Ectodermal cell (in vitro differentiated cells): Measurements from ENCODE around the gene CCSAP.

Experiments used
- H3K27ac ChIP-seq: 2 replicates; pipeline ENCODE4 v1.7.0; 2013; ENCODE audit warnings: mild to moderate bottlenecking, low read depth, low read length; ENCODE audit not compliant: insufficient read depth, poor library complexity, severe bottlenecking
- H3K27me3 ChIP-seq: 2 replicates; pipeline ENCODE4 v1.7.0; 2013; ENCODE audit warnings: mild to moderate bottlenecking, low read length; ENCODE audit not compliant: insufficient read depth, control insufficient read depth, poor library complexity, severe bottlenecking
- H3K36me3 ChIP-seq: one replicate; pipeline ENCODE4 v1.7.0; 2013; ENCODE audit warnings: low read length; ENCODE audit not compliant: control insufficient read depth, insufficient read depth
- H3K4me1 ChIP-seq: one replicate; pipeline ENCODE4 v1.7.0; 2013; ENCODE audit warnings: low read length; ENCODE audit not compliant: control insufficient read depth, insufficient read depth
- H3K4me3 ChIP-seq: 2 replicates; pipeline ENCODE4 v1.7.0; 2013; ENCODE audit warnings: low read depth, low read length, control low read depth; ENCODE audit not compliant: insufficient read depth
- H3K9me3 ChIP-seq: 2 replicates; pipeline ENCODE4 v1.7.0; 2013; ENCODE audit warnings: mild to moderate bottlenecking, low read length, moderate library complexity; ENCODE audit not compliant: control insufficient read depth
- WGBS, 2 experiments: methylation state at CpG; one replicate each; pipeline ENCODE4 v1.1.7; 2013; ENCODE audit warnings: missing lambda C conversion rate in 2 of 2; 5-methylcytosine and 5-hydroxymethylcytosine counted together

CCSAP gene

DNA sequence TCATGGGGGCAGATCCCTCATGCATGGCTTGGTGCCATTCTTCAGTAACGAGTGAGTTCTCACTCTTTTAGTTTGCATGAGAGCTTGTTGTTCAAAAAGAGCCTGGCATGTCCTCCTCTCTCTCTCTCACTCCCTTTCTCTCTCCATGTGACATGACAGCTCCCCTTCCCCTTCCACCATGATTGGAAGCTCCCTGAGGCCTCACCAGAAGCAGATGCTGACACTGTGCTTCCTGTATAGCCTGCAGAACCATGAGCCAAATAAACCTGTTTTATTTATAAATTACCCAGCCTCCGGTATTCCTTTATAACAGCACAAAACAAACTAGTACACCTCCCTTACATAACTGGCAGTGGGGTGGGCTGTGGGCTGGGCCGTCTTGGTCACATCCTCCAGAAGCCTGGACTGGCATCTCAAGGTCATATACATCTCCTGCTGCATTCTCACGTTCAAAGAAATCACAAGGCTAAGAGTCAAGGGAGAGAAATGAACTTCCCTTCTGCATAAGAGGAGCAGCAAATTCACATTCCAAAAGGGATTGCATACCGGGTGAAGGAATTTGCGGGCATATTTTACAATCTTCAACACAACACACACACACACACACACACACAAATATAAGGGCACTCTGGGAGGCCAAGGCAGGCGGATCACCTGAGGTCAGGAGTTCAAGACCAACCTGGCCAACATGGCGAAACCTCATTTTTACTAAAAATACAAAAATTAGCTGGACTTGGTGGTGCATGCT lies 2.3 kb upstream of the CCSAP start:
- H3K4me1 ChIP-seq: no peaks in the 10 kb centered on the region
- 87 to 92% methylated on average over 8 of the region's 8 CpGs for WGBS, 2 experiments

DNA sequence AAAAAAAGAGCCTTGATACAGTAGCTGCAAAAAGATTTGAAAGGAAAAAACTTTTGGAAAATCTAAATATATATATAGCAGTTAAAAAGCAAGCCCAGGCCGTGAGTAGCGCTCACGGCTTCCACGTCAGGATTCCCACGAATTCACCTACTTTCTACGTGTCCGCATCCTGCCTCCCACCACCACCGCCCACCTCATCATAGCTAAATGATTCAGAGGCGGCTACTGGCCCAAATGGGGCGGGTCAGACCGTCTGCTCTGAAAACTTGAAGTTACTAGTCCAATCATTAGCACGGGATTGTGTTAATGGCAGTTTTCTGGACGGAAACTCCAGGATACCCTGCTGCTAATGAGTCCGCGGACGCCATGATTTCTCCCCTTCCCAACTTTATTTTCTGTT lies 1.3 kb upstream of the CCSAP start:
- Histone ChIP-seq H3K36me3 (no peaks in the 10 kb centered on the region), H3K27ac (no peak overlapping the region), H3K9me3 (no peaks in the 10 kb centered on the region), H3K4me3 (no peak overlapping the region), H3K27me3 (peaks cover 22% of the 10 kb centered on the region), H3K4me1 (no peaks in the 10 kb centered on the region)
- 94% methylated on average over 16 of the region's 16 CpGs for WGBS, 2 experiments

More for the DNA sequence above, 2.3 kb upstream of the CCSAP start:
- Histone ChIP-seq H3K27ac (no peak overlapping the region), H3K4me3 (no peak overlapping the region), H3K27me3 (peaks cover 22% of the 10 kb centered on the region), H3K36me3 (no peaks in the 10 kb centered on the region), H3K9me3 (no peaks in the 10 kb centered on the region)

DNA sequence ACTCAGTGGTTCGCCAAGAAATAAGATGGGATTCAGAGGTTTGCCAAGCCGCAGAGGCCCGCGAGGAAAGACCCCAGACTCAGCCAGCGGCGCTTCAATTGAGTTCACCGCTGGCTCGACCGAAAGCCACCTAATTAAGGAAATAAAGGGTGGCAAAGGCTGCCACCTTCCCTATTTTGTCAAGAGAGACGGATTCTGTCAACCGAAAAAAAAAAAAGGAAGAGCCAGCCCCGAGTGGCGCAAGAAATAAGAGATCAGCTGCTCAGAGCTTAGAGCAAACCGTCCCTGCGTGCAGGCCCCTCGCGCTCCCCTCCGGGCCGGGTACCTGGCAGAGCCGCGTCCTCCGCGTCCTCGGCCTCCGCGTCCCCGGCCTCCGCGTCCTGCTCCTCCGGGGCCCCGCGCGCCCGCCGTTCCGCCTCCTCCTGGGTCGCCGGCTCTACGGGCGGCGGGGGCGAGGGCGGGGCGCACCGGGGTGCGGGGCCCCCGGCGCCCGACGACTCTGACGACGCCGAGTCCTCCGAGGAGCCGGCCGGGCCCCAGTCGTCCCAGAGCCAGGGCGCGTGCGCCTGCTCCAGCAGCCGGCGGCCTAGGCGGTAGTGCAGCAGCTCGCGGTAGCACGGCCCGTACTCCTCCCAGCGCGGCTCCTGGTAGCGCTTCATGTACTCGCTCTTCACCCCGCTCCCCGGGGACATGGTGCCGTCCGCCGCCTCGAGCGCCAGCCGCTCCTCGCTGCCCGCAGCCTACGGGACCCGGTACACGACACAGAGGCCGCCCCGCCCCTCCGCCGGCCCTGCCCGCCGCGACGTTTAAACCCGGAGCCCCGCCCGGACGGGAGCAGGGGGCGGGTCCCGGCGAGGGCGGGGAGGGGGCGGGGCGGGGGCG lies 832 bp downstream of the CCSAP start:
- peaks cover 22% of the 10 kb centered on the region for H3K27me3 ChIP-seq
- H3K4me1 ChIP-seq: no peaks in the 10 kb centered on the region
- H3K4me3 ChIP-seq: peak overlapping the region; percentile 59
- H3K9me3 ChIP-seq: no peaks in the 10 kb centered on the region
- WGBS, 2 experiments: 0 to 1% methylated on average over 103 of the region's 103 CpGs
- H3K36me3 ChIP-seq: no peaks in the 10 kb centered on the region
- H3K27ac ChIP-seq: peak overlapping the region; percentile 70

DNA sequence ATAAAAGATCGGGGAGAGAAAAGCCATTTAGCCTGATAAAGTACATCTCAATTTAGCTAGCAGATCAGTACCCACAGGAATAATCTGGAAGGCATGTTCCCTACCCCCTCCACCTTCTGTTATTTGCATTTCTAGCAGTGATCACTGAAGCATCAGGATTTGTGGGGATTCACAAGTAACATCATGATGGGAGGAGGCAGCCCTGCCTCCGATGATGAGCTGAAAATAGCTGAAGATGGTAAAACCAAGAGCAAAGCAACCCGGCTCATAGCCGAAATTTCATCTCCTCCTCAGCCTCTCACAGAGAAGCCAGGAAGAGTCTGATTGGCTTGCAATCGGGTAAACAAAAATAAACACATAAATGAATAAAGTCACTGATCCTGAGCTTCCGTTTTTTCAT lies 2.4 kb downstream of the CCSAP start:
- peaks cover 22% of the 10 kb centered on the region for H3K27me3 ChIP-seq
- peak overlapping the region; percentile 5 for H3K4me3 ChIP-seq
- 86 to 88% methylated on average over 6 of the region's 6 CpGs for WGBS, 2 experiments
- no peaks in the 10 kb centered on the region for H3K36me3 ChIP-seq
- no peaks in the 10 kb centered on the region for H3K4me1 ChIP-seq
- no peaks in the 10 kb centered on the region for H3K9me3 ChIP-seq
- H3K27ac ChIP-seq: no peak overlapping the region

DNA sequence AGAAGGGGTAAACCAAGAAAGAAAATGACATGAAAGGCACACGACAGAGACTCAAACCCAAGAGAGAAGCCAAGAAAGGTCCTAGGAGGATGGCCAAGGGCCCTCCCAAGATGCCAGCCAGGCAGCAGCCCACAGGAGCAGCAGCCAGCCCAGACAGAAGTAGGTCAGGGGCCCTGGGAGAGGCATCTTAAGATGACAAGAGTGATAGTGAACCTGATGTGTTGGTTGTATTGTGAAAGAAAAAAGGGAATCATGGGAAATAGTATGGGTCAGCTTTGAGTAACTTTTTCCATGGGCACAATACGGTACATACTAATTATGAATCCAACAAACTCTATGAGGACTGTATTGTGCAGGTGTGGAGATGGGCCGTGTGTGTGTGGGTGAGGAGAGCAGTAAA lies 3.3 kb downstream of the CCSAP start:
- WGBS, 2 experiments: 99% methylated on average over 2 to 3 of the region's 3 CpGs
- H3K4me1 ChIP-seq: no peaks in the 10 kb centered on the region
- H3K9me3 ChIP-seq: no peaks in the 10 kb centered on the region
- H3K27me3 ChIP-seq: peaks cover 16% of the 10 kb centered on the region
- H3K27ac ChIP-seq: no peak overlapping the region
- no peaks in the 10 kb centered on the region for H3K36me3 ChIP-seq
- H3K4me3 ChIP-seq: no peak overlapping the region

DNA sequence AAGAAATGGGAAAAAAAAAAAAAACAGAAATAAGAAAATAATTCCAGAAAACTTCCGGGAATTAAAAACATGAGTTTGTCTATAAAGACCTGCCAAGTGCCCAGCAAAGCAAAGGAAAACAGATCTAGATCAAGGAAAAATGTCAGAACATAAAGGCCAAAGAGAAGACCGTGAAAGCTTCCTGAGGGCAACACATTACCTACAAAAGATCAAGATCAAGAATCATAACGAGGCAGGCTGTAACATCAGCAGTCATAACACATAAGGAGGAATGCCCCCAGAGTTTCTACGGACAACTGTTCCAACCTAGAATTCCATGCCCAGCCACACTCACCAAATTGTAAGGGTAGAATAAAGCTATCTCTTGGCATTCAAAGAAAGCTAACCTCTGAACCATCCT lies 3.8 kb downstream of the CCSAP start:
- WGBS, 2 experiments: 95 to 98% methylated on average over 4 of the region's 4 CpGs
- Histone ChIP-seq H3K27me3 (peaks cover 12% of the 10 kb centered on the region), H3K4me1 (no peaks in the 10 kb centered on the region), H3K4me3 (no peak overlapping the region), H3K36me3 (no peaks in the 10 kb centered on the region), H3K27ac (no peak overlapping the region), H3K9me3 (no peaks in the 10 kb centered on the region)

DNA sequence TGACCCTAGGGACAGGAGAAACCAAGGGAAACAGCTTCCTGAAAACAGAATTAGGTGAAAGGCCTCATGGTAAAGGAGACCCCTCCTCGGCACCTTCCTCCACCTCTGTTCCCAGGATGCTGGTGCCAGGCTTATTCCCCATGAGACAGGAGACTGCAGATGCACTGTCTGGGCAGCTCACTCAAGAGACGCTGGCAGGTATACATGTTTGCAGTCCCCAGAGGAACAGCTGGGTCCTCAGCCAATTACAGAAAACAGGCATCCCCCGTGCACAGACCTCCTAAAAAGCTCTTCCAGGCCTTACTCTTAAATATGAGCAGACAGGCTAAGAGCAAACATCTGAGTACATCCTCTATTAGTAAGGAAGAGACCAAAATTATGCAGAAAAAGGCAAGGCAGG lies 6.5 kb downstream of the CCSAP start:
- Histone ChIP-seq H3K27ac (no peak overlapping the region), H3K4me1 (no peaks in the 10 kb centered on the region), H3K27me3 (no peaks in the 10 kb centered on the region), H3K4me3 (no peak overlapping the region), H3K9me3 (no peaks in the 10 kb centered on the region), H3K36me3 (no peaks in the 10 kb centered on the region)
- WGBS, 2 experiments: 87 to 89% methylated on average over 3 of the region's 3 CpGs

DNA sequence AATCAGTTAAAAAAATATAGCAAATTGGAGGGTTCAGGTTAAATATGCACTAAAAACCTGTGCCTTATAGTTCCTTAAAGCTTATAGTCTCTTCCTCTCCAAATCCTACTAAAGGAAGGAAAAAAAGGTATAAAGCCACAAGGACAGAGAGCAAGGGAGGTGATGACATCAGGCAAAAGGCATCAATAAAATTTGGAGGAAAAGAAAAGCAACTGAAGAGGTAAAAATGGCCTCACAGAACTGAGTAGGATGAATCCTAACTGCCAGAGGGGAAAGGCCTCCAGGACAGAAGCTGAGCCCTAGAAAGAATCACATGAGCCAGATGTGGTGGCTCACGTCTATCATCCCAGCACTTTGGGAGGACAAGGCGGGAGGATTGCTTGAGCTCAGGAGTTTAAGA lies 8.1 kb downstream of the CCSAP start:
- H3K27me3 ChIP-seq: no peaks in the 10 kb centered on the region

DNA sequence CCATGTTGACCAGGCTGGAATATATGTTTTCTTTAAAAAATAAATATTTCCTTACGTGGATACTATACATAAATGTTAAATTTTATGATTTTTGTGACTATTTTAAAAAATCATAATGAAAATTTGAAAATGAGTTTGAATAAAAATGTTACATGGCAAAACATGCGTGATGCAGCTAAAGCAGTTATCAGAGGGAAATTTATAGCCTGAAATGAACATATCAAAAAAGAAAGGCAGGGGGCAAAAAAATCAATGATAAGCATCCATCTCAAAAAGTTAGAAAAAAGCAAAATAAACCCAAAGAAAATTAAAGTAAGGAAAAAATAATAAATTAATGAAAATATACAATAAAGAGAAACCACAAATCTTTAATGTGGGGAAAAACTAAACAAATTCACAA lies 8.6 kb downstream of the CCSAP start:
- Histone ChIP-seq H3K4me3 (no peak overlapping the region), H3K9me3 (no peaks in the 10 kb centered on the region), H3K27me3 (no peaks in the 10 kb centered on the region), H3K27ac (no peak overlapping the region), H3K4me1 (no peaks in the 10 kb centered on the region), H3K36me3 (no peaks in the 10 kb centered on the region)
- WGBS, 2 experiments: 91 to 100% methylated on average over 1 of the region's 2 CpGs

More for the DNA sequence above, 8.1 kb downstream of the CCSAP start:
- WGBS, 2 experiments: 84 to 95% methylated on average over 2 of the region's 2 CpGs
- Histone ChIP-seq H3K36me3 (no peaks in the 10 kb centered on the region), H3K4me3 (no peak overlapping the region), H3K27ac (no peak overlapping the region), H3K4me1 (no peaks in the 10 kb centered on the region), H3K9me3 (no peaks in the 10 kb centered on the region)

DNA sequence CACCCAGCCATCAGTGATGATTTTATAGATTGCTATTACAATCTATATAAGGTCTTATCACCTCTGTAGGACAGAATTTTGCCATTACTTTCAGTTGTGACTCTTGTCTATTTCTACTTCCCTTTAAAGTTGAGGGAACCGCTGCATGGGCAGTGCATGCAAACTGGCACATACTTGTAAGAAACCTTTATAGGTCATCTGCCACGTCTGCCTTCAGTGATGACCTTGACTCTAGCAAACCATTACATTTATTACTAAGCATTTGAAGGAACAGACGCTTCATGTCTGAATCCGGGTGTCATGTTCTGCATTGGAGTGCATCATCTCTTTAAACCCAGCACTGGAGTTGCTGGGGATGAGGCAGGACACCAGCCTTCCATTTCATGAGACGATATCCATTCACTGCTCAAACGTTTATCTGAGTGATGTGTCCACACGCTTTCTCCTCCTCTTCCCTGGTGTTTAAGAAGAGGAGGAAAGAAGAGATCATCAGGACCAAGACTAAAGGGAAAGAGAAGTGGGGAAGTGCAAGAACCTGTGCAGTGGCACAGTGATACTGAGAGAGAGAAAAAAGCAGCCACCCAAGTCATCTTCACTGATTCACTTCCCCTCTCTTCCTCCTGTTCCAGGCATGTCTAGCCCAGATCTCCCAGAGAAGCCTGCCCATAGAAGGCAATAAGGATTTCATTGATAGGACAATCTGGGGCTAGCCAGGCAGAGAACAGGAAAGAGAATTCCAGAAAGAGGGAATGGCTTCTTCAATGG lies 14.1 kb downstream of the CCSAP start:
- H3K4me1 ChIP-seq: peaks cover 7% of the 10 kb centered on the region
- no peaks in the 10 kb centered on the region for H3K9me3 ChIP-seq
- no peaks in the 10 kb centered on the region for H3K27me3 ChIP-seq
- WGBS, 2 experiments: 91 to 97% methylated on average over 7 of the region's 7 CpGs
- H3K36me3 ChIP-seq: peaks cover 7% of the 10 kb centered on the region
- no peak overlapping the region for H3K4me3 ChIP-seq
- H3K27ac ChIP-seq: no peak overlapping the region
